Esophagus muscularis mucosa (tissue), 4 donors: ENCODE results near the gene ARID3A. TPM values are rescaled to one million over a fixed set of nuclear protein-coding genes. Genes with fewer than 3 reads are reported as not detected.

Experiments
- DNase-seq: peaks from one replicate; pipeline ENCODE4 v3.0.0-alpha.2; 2017; ENCODE audit errors: extremely low spot score
- H3K27ac ChIP-seq, 4 donors: fragments of 200-600 bp; sonication (generic); replicated peaks in 1 of 4; 1 replicate in 3 of 4; 2 replicates in 1 of 4; pipeline ENCODE4 v1.5.1; 2016 to 2019; ENCODE audit warnings: mild to moderate bottlenecking in 1 of 4
- H3K27me3 ChIP-seq, 4 donors: fragments of 200-600 bp; sonication (generic); one replicate each; pipeline versions ENCODE4 v1.5.1 to v1.6.0; 2016 to 2019
- H3K36me3 ChIP-seq, 4 donors: fragments of 200-600 bp; sonication (generic); one replicate each; pipeline ENCODE4 v1.5.1; 2016 to 2019
- H3K4me1 ChIP-seq, 4 donors: fragments of 200-600 bp; sonication (generic); one replicate each; pipeline ENCODE4 v1.5.1; 2016 to 2019
- H3K4me3 ChIP-seq, 4 donors: fragments of 200-600 bp; sonication (generic); 1 replicate in 2 of 4; 2 replicates in 2 of 4; pipeline ENCODE4 v1.5.1; 2016 to 2019; ENCODE audit warnings: mild to moderate bottlenecking in 4 of 4, moderate library complexity in 1 of 4
- H3K9me3 ChIP-seq, 4 donors: fragments of 200-600 bp; sonication (generic); 1 replicate in 3 of 4; 2 replicates in 1 of 4; pipeline ENCODE4 v1.5.1; 2016 to 2019
- EP300 ChIP-seq: sonication (generic); formaldehyde crosslinking; IDR thresholded peaks from one replicate; pipeline ENCODE4 v1.6.1; 2017; ENCODE audit warnings: antibody characterized with exemption
- POLR2A ChIP-seq: fragments of 450-650 bp; IDR thresholded peaks from one replicate; pipeline ENCODE4 v1.6.1; 2017; ENCODE audit warnings: antibody characterized with exemption, moderate library complexity, mild to moderate bottlenecking, low read depth
- POLR2AphosphoS5 ChIP-seq, 2 donors: sonication (generic); formaldehyde crosslinking; IDR thresholded peaks; one replicate each; pipeline ENCODE4 v1.6.1; 2017; ENCODE audit warnings: antibody characterized with exemption in 2 of 2
- WGBS: methylation state at CpG from one replicate; pipeline ENCODE4 v1.1.5; 2018; 5-methylcytosine and 5-hydroxymethylcytosine counted together
- intact Hi-C: fragments of 100-400 bp; cut with DNase I; formaldehyde crosslinking; loops from one replicate; pipeline ENCODE4 v1.15.1; 2023
- total RNA-seq, 4 donors: library from RNA; depleted of rRNA; stranded (reverse); fragments of >200 nt; gene quantifications; one replicate each; pipeline versions ENCODE4 v1.1.0 to v1.2.1, GENCODE V29; 2016
- TF ChIP-seq, protein P1 (sequence below), 3 experiments: fragments of 200-600 bp in 2 of 3; fragments of 450-650 bp in 1 of 3; sonication (generic) in 2 of 3; IDR thresholded peaks; one replicate each; pipeline ENCODE4 v1.5.1; 2017 to 2019; ENCODE audit warnings: antibody characterized with exemption in 3 of 3, mild to moderate bottlenecking in 2 of 3, moderate library complexity in 1 of 3

Gene ARID3A
- total RNA-seq, 4 donors from 2014 or later, result 2.9 to 8.4 (median 5.0) TPM

GRCh38 chr19:929203-929890 is 3.5 kb downstream of the ARID3A start:
- intact Hi-C loops, result no loop called here
- no peaks in the 10 kb centered on the region for H3K27me3 ChIP-seq
- TF ChIP-seq EP300, result no peak
- TF ChIP-seq POLR2AphosphoS5 (IDR thresholded peaks at IDR 0.05), result no peak
- no peak for TF ChIP-seq POLR2A
- TF ChIP-seq, protein P1, sequence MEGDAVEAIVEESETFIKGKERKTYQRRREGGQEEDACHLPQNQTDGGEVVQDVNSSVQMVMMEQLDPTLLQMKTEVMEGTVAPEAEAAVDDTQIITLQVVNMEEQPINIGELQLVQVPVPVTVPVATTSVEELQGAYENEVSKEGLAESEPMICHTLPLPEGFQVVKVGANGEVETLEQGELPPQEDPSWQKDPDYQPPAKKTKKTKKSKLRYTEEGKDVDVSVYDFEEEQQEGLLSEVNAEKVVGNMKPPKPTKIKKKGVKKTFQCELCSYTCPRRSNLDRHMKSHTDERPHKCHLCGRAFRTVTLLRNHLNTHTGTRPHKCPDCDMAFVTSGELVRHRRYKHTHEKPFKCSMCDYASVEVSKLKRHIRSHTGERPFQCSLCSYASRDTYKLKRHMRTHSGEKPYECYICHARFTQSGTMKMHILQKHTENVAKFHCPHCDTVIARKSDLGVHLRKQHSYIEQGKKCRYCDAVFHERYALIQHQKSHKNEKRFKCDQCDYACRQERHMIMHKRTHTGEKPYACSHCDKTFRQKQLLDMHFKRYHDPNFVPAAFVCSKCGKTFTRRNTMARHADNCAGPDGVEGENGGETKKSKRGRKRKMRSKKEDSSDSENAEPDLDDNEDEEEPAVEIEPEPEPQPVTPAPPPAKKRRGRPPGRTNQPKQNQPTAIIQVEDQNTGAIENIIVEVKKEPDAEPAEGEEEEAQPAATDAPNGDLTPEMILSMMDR (IDR thresholded peaks at IDR 0.05), result no peak
- no peaks in the 10 kb centered on the region for H3K9me3 ChIP-seq
- no peak overlapping the region for H3K4me3 ChIP-seq
- no peak overlapping the region for H3K27ac ChIP-seq
- H3K36me3 ChIP-seq, result peaks cover 0 to 27% (median 7%) of the 10 kb centered on the region in 4 donors
- no peak for DNase-seq
- peaks cover 40 to 66% (median 54%) of the 10 kb centered on the region in 4 donors for H3K4me1 ChIP-seq
- WGBS, result 96% methylated on average over 22 of the region's 51 CpGs

GRCh38 chr19:929891-930258 is 4.0 kb downstream of the ARID3A start:
- 96% methylated on average over 6 of the region's 6 CpGs for WGBS
- H3K4me1 ChIP-seq, result peaks cover 40 to 66% (median 54%) of the 10 kb centered on the region in 4 donors
- no peak for DNase-seq
- TF ChIP-seq EP300 (no peak), POLR2A (no peak), POLR2AphosphoS5 (IDR thresholded peaks at IDR 0.05) (no peak)
- TF ChIP-seq, protein P1 (IDR thresholded peaks at IDR 0.05), result no peak
- no peaks in the 10 kb centered on the region for H3K9me3 ChIP-seq
- intact Hi-C loops, result no loop called here
- no peak overlapping the region for H3K27ac ChIP-seq
- no peaks in the 10 kb centered on the region for H3K27me3 ChIP-seq
- H3K36me3 ChIP-seq, result peaks cover 0 to 27% (median 7%) of the 10 kb centered on the region in 4 donors
- no peak overlapping the region for H3K4me3 ChIP-seq

DNA sequence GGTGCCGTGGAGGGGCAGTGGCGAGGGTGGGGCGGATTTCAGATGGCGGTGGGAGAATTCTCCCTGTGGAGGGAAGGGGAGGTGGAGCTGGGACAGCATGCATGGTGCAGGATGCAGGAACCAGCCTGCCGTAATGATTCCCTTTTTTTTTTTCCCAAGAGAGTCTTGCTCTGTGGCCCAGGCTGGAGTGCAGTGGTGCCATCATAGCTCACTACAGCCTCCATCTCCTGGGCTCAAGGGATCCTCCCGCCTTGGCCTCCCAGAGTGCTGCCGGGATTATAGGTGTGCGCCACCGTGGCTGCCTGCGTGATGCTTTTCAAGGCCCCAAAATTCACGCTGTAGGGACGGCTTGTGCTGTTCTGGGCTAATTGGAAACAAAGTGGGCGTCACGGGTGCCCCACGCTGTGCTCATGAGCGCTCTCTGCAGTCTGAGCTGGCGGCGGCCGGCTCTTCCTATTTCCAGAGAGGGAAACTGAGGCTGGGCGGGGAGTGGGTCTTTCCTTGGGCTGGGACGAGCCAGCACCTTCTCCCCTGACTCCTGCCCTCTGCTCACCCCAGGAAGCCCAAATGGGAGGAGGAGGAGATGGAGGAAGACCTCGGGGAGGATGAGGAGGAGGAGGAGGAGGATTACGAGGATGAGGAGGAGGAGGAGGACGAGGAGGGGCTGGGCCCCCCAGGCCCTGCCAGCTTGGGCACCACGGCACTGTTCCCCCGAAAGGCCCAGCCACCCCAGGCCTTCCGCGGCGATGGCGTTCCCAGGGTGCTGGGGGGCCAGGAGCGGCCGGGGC is 6.2 kb downstream of the ARID3A start:
- WGBS, result 93% methylated on average over 14 of the region's 32 CpGs
- H3K4me3 ChIP-seq, result no peak overlapping the region
- no peak for TF ChIP-seq POLR2A
- no peak for TF ChIP-seq POLR2AphosphoS5 (IDR thresholded peaks at IDR 0.05)
- TF ChIP-seq EP300, result no peak
- TF ChIP-seq, protein P1 (IDR thresholded peaks at IDR 0.05), result no peak
- peak overlapping the region; percentile 50 to 80 (median 77) for H3K27ac ChIP-seq
- H3K4me1 ChIP-seq, result peaks cover 39 to 59% (median 56%) of the 10 kb centered on the region in 4 donors
- intact Hi-C loops, result no loop called here
- no peak for DNase-seq
- peaks cover 0 to 27% (median 7%) of the 10 kb centered on the region in 4 donors for H3K36me3 ChIP-seq
- H3K9me3 ChIP-seq, result no peaks in the 10 kb centered on the region
- H3K27me3 ChIP-seq, result no peaks in the 10 kb centered on the region

- intact Hi-C loops, result no loop called here
- peaks cover 31 to 51% (median 48%) of the 10 kb centered on the region in 4 donors for H3K4me1 ChIP-seq
- 32% methylated on average over 8 of the region's 54 CpGs for WGBS
Observed at GRCh38 chr19:932648-933552, 7.1 kb downstream of the ARID3A start.

More at GRCh38 chr19:932648-933552, 7.1 kb downstream of the ARID3A start:
- Histone ChIP-seq H3K36me3 (peaks cover 0 to 27% (median 7%) of the 10 kb centered on the region in 4 donors), H3K9me3 (no peaks in the 10 kb centered on the region), H3K4me3 (peak overlapping the region; percentile 3 to 40 (median 22)), H3K27ac (peak overlapping the region; percentile 50 to 80 (median 77)), H3K27me3 (no peaks in the 10 kb centered on the region)
- DNase-seq, result no peak
- TF ChIP-seq POLR2AphosphoS5 (IDR thresholded peaks at IDR 0.05), result peak; percentile 78 to 80
- TF ChIP-seq, protein P1 (IDR thresholded peaks at IDR 0.05), result no peak
